H7 (cell line): Measurements from ENCODE around the gene EXD3. TPM values are rescaled to one million over a fixed set of nuclear protein-coding genes. Genes with fewer than 3 reads are reported as not detected.

Experiments
- DNase-seq: peaks from one replicate; pipeline ENCODE4 v3.0.0; 2012
- H3K27me3 ChIP-seq: 2 replicates; pipeline ENCODE4 v1.6.0; 2011; ENCODE audit warnings: mild to moderate bottlenecking, low read length; ENCODE audit not compliant: control insufficient read depth, insufficient read depth
- H3K36me3 ChIP-seq: replicated peaks from 2 replicates; pipeline ENCODE4 v1.5.1; 2011; ENCODE audit warnings: low read length; ENCODE audit not compliant: control insufficient read depth, insufficient read depth
- H3K4me3 ChIP-seq: 2 replicates; pipeline ENCODE4 v1.5.1; 2011; ENCODE audit warnings: low read depth, mild to moderate bottlenecking, control low read depth, low read length, moderate library complexity; ENCODE audit not compliant: insufficient read depth
- total RNA-seq: library from RNA; depleted of rRNA; stranded (reverse); fragments of >200 nt; shearing (Covaris generic); gene quantifications from 2 replicates; pipeline ENCODE4 v1.2.3, GENCODE V29; 2014

EXD3 gene
- total RNA-seq, 1 experiment from 2014 or later, result 7.0 TPM

DNA sequence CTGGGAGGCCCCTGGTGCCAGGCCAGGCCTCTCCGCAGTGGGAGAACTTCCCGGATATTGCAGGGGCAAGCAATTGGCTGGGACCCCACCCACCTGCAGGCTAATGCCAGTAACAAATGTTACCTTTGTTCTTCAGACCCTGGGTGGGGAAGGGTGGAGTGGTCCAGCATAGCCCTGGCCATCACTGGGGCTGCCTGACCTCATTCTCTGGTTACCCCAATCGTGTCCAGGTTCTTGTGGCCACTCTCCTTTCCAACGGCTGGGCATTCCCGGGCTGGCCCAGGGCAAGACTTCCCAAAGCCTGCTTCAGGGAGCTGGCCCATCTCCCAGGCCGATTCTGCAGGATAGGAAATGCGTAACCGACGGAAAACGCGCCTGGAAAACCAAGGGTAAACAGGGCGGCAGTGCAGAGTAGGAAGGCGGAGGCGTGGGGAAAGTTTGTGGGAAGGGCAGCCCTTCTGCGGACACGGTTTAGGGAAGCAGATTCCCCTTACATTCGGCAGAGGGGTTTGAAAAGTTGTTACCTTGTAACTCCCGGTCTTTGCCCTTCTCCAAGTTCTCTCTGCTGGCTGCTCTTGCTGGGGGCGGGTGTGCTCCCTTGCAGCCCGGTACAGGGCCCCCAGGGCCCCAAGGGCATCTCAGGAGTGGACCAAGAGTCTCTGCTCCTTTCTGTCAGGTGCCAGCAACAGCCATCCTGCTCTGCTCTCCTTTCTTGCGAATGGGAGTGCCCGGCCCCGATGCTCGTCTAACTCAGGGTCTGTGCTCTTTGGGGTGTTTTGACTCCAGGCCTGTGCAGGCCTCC, 124.4 kb downstream of the EXD3 start:
- Histone ChIP-seq H3K36me3 (no peaks in the 10 kb centered on the region), H3K4me3 (no peak overlapping the region), H3K27me3 (peaks cover 25% of the 10 kb centered on the region)
- no peak for DNase-seq

DNA sequence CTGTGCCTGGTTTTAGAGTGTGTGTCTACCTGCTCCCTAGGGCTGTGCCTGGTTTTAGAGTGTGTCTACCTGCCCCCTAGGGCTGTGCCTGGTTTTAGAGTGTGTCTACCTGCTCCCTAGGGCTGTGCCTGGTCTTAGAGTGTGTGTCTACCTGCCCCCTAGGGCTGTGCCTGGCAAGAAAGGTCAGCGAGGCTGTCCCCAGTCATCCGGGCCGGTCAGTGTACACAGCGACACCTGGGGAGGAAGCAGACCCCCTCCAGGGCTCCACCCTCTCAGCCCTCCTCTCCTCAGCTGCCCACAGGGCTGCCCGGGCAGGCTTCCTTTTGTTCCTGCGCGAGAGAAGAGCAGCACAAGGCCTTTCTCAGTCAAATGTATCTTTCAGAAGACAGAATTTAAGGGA, 125.0 kb downstream of the EXD3 start:
- Histone ChIP-seq H3K27me3 (peaks cover 20% of the 10 kb centered on the region), H3K36me3 (no peaks in the 10 kb centered on the region), H3K4me3 (no peak overlapping the region)
- DNase-seq, result no peak

DNA sequence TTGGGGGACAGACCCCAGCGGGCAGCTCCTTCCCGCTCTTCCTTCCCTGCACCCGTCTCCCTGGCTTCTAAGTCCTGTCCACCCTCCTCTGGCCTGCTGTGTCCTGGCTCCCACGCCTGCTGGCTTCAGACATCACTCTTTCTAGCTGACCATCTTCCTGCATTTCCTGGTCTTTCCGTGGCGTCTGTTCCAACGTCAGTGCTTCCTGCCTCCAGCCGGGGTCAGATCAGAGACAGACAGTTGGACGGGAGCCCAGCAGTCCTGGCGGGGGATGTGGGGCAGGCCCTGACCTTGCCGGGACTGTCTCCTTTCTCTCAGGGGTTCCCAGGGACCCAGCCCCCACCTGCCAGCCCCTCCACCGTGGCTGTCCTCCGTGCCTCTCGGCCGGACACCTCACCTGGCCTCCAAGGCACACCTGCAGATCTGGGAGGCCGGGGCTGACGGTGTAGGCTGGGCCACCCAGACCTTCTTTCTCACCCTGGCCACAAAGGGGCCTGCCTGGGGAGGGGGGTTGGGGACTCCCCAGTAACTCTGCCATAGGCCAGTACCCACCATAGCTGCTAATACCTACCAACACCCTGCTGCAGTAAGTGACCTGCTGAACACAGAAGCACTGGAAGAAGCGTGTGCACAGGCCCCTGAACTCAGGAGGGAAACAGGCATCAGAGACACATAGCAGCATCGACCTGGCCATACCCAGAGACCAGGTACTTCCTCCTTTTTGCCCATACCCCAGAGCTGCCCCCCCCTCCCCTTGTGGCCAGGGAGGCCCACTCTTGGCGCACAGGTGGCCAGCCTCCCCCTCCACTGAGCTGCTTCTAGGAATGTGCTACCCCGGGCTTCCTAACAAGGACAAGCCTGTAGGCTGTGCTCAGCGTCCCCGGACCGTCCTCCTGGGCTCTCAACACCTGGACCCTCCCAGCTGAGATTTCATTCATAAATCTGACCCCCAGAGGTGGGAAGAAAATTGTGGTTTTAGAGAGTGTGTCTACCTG, 126.0 kb downstream of the EXD3 start:
- Histone ChIP-seq H3K36me3 (no peaks in the 10 kb centered on the region), H3K27me3 (peaks cover 18% of the 10 kb centered on the region), H3K4me3 (peak overlapping the region; percentile 36)
- DNase-seq, result no peak

DNA sequence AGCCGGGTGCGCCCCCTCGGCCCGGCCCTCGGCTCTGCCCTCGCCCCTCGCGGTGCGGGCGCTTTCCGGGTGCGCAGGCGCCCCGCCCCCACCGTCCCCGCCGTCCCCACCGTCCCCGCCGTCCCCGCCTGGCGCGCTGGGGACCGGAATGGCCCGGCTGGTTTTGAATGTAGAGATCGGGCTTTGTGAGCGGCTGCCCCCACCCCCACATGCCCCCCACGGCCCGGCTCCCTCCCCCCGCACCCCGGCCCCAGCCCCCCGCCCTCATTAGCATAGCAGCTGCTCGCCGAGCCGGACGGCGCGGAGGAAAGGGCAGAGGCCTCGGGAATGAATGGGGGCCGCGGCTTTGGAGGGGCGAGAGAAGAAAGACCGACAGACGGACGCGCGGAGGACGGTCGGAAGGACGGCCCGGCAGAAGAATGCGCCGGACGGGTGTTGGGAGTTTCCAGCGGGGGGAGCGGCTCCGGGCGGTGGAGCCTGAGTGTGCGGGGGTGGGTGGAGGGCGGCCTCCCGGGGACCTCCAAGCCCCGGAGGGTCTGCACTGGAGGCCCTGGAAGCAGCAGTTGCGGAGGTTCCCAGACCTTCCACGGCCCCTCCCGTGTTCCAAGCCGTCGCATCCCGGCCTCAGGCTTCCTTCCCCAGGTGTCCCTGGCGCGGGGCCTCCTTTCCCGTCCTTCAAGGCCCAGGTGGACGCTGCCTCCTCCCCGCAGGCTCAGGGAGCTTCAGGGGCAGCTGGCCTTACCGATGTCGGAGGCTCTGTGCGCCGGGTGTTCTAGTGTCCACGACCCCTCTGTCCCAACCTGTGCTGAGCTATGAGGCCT, 126.9 kb downstream of the EXD3 start:
- Histone ChIP-seq H3K36me3 (no peaks in the 10 kb centered on the region), H3K4me3 (peak overlapping the region; percentile 36), H3K27me3 (peaks cover 15% of the 10 kb centered on the region)
- DNase-seq, result peak; percentile 94

DNA sequence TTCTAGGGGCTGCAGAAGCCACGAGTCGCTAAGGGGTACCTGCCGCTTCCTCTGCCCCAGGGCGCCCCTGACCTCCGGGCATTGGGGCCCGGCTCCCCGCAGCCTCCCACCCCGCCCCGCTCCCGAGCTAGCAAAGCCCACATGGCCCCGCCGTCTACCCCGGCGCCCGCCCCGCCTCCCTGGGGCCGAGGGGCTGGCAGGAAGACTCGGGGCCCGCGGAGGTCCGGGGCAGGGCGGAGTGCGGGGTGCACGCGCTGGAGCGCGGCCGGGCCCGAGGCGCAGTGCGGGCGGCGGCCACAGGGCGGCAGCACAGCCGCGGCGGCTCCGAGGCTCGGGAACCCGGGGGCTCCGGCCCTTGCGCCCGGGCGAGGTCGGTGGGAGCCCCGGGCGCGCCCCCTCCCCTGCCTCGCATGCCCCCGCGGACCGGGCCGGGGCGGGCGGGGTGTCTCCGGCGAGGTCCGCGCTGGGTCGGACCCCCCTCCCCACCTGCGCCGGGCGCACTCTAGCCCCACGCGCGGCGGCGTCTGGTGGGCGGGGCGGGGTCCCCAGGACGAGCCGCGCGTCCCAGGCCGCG, 127.6 kb downstream of the EXD3 start:
- Histone ChIP-seq H3K36me3 (no peaks in the 10 kb centered on the region), H3K27me3 (peaks cover 15% of the 10 kb centered on the region), H3K4me3 (peak overlapping the region; percentile 26)
- peak; percentile 98 for DNase-seq

DNA sequence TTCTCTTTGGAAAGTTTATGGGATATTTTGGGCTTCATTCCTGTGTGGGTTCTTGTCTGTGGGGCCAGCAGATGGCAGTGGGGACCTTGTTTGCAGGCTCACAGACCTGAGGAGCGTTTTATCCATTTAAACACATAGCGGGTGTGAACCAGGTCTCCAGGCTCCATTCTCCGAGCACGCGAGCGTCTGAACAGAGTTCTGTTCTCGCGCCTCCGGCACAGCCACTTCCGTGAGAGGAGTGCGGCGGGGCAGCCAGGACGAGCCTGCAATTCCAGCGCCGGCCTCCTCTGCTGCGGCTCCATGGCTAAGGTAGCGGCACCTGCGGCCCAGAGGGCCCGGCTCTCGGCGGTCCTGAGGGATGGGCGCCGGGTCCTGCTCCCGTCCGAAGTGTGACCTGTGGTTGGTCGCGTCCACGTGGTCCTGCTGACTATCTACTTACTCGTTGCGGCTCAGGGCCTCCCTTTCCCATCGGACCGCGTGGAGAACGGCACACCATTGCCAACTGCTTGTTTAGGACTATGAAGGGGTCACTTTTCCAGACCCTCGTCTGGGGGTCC, 128.2 kb downstream of the EXD3 start:
- peaks cover 15% of the 10 kb centered on the region for H3K27me3 ChIP-seq
- H3K4me3 ChIP-seq, result peak overlapping the region; percentile 23
- no peaks in the 10 kb centered on the region for H3K36me3 ChIP-seq
- DNase-seq, result peak; percentile 87

DNA sequence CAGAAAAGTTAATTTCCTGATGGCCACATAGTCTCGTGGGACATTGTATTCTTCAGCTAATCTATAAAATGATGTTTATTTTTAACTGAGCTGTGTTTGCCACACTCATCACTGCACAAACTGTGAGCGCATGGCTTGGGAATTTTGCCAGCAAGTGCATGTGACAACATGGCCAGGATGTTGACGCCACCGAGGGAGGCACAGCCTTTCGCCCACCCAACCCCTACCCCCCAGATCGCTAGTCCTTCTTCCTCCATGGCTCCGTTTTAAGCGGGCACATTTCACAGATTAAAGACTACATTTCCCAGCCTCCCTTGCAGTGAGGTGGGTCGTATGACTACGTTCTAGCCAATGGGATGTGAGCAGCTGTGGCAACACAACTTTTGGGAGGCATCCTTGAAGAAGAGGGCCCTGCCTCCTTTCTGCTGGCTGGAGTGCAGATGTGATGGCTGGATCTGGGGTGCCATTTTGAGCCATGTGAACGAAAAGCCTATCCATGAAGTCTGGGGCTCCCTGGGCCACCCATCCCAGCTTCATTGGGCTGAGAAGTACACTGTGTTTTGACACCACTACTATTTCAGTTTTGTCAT, 128.8 kb downstream of the EXD3 start:
- Histone ChIP-seq H3K36me3 (no peaks in the 10 kb centered on the region), H3K27me3 (peaks cover 15% of the 10 kb centered on the region), H3K4me3 (no peak overlapping the region)
- peak; percentile 87 for DNase-seq

DNA sequence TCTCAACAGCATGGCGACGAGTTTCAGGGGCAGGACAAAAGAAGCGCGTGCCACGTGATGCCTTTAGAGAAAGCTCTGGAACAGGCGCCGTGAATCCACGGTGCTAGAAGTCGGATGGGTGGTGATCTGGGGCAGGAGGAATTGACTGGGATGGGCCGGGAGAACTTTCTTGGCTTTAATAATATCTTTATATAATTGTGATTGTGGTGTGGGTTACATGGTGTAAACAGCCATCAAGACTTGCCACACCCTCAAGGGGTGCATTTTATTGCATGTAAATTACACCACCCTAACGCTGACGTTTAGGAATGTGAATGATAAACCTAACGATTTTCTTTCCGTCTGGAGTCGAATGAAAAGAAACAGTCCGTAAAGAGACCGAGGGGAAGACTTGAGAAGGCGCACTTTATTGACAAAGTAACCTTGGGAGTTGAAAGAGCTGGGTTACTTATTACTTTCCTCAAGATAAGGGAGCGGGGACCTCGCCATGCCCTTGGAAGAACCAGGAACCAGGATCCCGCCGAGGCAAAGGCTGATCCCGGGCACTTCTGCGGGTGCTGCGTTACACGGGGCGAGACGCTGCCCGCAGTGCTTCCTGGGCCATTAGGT, 129.4 kb downstream of the EXD3 start:
- H3K27me3 ChIP-seq, result peaks cover 15% of the 10 kb centered on the region
- H3K36me3 ChIP-seq, result no peaks in the 10 kb centered on the region
- no peak overlapping the region for H3K4me3 ChIP-seq
- DNase-seq, result no peak

DNA sequence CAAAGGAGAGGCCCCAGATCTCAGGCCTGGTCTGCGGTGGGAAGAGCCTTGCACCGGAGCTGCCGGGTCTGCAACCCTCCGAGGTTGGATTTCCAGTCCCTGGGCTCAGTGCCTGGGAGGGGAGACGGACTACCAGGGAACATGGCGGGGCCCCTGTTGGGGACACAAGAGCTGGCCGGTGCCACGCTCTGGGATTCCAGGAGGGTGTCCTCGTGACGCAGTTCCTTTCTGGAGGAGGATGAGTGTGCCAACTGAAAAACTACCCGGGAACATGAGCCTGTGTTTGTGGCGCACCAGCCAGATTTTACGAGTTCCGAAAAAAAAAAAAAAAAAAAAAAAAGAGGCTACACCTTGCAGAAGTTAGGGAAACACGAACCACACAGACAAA, 129.9 kb downstream of the EXD3 start:
- Histone ChIP-seq H3K27me3 (peaks cover 15% of the 10 kb centered on the region), H3K4me3 (no peak overlapping the region), H3K36me3 (no peaks in the 10 kb centered on the region)
- no peak for DNase-seq

DNA sequence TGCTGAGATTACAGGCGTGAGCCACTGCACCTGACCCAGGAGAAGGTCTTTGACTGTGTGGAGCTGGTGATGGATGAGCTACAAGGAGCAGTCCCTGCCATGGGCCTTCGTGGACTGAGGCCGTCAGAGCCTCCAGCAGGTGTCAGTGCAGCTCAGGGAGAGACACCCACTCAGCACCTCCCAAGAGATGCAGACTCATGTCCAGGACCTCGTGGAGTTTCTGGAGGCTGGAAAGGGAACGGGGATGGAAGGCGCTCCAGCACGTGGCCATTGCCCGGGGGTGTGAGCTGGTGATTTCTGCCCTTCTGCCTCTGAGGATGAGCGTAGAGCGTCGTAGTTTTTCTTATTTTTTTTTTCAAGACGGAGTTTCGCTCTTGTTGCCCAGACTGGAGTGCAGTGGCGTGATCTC, 136.0 kb downstream of the EXD3 start:
- Histone ChIP-seq H3K4me3 (no peak overlapping the region), H3K36me3 (no peaks in the 10 kb centered on the region), H3K27me3 (no peaks in the 10 kb centered on the region; the same call in 1 of the 2 replicates)
- peak; percentile 91 for DNase-seq

DNA sequence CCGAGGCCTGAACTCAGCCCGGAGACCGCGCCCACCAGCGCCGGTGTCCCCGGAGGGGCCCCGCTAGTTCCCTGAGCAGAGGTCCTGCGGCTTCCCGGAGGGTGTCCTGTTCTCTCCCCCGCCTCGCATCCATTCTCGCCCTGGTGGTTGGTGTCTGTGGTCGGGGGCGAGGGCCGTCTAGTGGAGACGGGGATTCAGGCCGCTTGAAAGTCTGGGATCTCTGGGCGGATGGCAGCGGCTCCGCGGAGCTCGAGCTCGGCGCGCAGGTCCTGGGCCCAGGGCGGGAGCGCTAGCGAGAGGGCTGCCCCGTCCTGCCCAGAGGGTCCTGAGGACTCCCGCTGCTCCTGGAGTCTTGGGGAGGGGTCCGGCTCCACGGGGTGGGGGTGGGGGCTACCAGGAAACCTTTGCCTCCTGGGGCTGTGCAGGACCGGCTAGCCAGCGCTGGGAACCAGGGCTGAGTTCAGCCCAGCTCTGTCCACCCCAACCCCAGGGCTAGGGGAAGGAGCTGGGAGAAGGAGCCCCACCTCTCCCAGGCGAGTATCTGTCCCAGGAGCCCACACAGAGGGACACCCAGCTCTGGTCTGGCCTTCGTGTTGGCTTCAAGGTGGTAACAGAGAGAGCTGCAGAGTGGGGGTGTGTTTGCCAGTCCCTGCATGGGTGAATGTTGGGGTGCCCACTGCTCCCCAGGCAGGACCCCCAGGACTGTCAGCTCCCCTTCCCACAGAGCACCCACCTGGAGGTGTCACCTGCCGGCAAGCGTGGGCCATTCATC, 141.4 kb downstream of the EXD3 start:
- Histone ChIP-seq H3K27me3 (no peaks in the 10 kb centered on the region), H3K4me3 (peak overlapping the region; percentile 74)
- DNase-seq, result peak; percentile 87

DNA sequence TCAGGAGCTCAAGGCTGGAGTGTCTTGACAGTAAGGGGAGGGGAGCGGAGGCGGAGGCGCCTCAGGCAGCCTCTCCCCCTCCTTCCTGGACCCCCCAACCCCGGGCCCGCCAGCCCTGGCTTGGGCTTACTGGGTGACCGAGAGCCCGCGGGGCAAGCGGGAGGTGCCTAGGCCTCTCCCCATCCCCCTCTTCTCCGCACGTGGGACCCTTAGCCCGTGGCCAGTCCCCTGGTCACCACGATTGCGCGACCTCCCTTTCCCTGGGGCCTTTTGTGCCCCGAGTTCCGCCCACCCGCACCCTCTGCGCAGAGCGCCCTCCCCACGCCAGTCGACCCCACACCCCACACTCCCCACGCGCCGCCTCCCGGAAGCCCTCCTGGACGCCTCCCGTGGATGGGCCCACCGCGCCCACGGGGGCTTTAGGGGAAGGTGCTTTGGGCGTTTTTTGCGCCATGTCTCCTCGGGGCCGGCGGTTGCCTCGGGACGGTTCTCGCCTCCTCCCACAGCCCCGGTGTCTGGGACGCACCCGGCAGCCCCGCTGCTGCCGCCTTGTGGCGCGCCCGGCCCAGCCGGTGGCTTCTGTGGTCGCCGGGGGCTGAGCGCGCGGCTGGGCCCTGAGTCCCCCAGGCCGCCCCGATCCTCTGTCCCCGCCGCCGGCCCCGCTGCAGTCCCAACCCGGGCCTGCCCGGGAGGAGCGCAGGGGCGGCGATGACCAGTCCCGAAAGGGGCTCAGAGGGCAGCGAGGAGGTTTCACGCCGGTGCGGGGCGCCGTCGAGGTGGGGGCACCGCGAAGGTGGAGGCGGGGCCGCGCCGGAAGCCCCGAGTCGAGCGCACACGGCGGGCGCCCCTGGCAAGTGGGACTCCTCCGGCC, 142.3 kb downstream of the EXD3 start:
- Histone ChIP-seq H3K36me3 (no peaks in the 10 kb centered on the region), H3K27me3 (no peaks in the 10 kb centered on the region), H3K4me3 (peak overlapping the region; percentile 74)
- DNase-seq, result peak; percentile 93

More for the DNA sequence above, 141.4 kb downstream of the EXD3 start:
- H3K36me3 ChIP-seq, result no peaks in the 10 kb centered on the region
